Measurements from ENCODE around the gene LPP.

- TF ChIP-seq POLR2AphosphoS5 (IDR thresholded peaks at IDR 0.05; ENCODE audit: low read depth) (no peak), REST (IDR thresholded peaks at IDR 0.05; ENCODE audit: insufficient replicate concordance, low read depth) (no peak), CTCF (IDR thresholded peaks at IDR 0.05; ENCODE audit: insufficient read depth, low read length) (no peak), GABPA (IDR thresholded peaks at IDR 0.05; ENCODE audit: low read depth) (no peak)
Measured at GRCh38 chr3:188278717-188279324, 124.9 kb downstream of the LPP start.
